Erythroblast (primary cell): Measurements from ENCODE around the gene CAV1.

Source experiments
- GATA1 ChIP-seq: IDR thresholded peaks from 2 replicates; pipeline ENCODE4 v1.6.1; 2011; ENCODE audit warnings: low read depth, mild to moderate bottlenecking, control low read depth, low read length, moderate library complexity
- POLR2A ChIP-seq: IDR thresholded peaks from 2 replicates; pipeline ENCODE4 v1.6.1; 2011; ENCODE audit warnings: mild to moderate bottlenecking, low read length

DNA sequence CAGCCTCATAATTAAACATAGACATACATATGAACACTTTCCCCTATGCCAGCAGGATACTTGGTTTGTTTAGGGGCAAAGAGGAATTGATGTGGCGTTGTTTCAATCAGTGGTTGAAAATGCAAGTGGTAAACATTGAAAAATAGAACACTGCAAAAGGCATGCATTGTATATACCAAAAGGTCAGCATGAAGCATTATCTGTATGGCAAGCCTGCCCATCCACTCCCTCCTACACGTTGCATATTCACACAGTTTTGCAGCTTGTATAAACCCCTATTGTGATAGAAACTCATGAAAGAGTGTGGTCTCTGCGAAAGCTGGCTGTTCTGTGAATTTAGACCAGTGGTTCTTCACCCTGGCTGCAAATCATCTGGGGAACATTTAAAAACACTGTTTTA lies 17.1 kb downstream of the CAV1 start:
- TF ChIP-seq POLR2A (no peak), GATA1 (no peak)
